Activated CD4-positive, alpha-beta T cell treated with anti-CD3 and anti-CD28 coated beads, Interleukin-2, amount 50 U/mL, for 24 hours (primary cell): Measurements from ENCODE around the gene OSBPL2.

Experiments
- DNase-seq, 2 donors: peaks; one replicate each; pipeline ENCODE4 v3.0.0-alpha.2; 2020; ENCODE audit warnings: low read depth in 1 of 2, low spot score in 1 of 2

The OSBPL2 gene

DNA sequence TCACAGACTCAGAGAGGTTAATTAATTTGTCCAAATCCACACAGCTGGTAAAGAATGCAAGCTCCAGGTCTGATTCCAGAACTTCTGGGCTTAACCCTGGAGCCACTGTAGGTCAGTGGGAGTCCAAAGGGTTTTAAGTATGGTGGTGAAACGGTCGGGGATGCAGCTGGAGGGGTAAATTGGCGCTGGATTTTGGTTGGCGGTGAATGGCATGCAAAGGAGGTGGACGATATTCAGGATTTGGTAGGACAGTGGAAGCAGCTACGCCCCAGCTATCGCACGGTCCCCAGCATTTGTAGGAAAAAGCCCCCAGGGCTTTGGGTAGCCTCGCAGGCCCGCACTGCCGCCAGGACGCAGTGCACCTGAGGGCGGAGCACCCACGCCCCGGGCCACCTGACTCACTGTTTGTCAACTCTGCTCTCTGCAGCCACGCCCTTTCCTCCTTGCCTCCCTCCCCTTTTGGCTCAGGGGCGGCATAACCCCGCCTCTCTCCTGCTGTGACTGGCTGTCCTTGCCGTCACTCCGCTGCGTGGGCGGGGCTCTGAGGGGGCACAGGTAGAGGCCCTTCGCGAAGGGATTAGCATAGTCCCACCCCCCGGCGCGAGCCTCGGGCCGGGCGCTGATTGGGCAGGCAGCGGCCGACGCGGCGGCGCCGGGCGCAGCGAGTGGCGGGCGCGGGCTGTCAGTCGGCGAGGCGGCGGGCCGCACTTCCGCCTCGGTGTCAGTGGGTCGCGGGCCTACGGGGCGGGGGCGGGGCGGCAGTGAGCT, at the start of gene OSBPL2:
Gene OSBPL2, plus strand, starts transcription at position 721 of the 768 bp plus-strand sequence. CDS start 17,664 bp downstream, outside the sequence.
- peak; percentile 100 for DNase-seq

DNA sequence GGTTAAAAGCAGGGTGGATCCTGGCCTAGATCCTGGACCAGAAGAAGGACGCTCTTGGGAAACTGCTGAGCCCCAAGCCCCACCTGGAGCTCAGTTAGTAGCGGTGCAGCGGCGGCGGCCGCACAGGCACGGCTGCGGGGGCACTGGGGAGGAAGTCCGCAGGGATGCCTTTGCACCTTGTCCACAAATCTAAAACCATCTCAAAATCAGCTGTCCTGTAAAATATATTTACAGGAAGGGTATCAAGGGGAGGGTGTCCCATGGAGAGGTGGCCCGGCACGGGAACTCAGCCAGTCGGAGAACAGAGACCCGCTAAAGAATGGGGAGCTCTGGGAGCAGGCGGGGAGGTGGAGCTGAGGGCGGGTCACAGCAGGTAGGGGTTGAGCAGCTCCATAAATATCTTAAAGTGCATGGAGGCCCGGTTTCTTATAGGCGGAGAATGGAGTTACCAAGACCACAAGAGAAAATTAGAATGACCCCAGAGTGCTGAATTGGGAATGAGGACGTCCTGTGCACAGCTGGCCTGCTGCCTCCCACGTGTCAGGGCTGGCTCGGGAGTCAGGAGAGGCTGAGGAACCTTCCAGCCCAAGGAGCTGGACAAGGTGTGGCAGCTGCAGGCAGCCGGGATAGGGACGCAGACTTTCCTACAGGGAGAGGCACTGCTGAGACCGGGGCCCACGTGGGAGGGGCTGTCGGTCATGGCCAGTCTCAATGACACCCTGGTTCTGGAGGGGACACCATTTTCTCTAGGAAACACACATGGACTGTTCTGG, 47.5 kb upstream of the OSBPL2 start:
- no peak for DNase-seq

DNA sequence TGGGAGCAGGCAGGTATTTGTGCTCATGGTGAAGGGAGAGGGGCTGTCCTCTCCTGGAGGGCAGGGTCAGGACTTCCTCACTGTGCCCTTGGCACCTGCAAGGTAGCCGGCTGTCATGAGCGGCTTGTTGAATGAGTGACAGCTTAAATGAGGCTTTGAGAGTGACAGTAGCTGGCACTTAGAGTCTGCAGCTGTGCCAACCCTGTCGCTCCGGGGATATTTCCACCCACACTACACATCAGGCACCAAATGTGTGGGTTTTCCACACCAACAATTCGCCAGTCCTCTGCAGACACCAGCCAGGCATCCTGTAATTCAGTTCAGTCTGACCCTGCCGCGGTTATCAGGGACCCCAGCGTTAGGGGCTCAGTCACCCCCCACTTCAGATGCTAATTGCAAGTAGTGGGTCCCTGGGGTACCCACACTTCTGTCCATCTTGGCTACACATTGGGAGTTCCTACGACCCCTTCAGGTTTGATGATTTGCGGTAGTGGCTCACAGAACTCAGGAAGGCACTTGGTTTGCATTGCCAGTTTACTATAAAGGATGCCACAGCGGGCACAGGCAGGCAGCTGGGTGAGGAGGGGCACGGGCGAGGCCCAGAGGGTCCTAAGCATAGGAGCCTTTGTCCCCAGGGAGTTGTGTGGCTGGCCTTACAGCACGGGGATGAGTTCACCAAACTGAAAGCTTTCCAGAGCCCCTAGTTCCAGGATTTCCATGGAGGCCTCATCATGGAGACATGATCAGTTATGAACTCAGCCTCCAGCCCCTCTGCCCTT, 46.4 kb upstream of the OSBPL2 start:
- DNase-seq, result no peak

DNA sequence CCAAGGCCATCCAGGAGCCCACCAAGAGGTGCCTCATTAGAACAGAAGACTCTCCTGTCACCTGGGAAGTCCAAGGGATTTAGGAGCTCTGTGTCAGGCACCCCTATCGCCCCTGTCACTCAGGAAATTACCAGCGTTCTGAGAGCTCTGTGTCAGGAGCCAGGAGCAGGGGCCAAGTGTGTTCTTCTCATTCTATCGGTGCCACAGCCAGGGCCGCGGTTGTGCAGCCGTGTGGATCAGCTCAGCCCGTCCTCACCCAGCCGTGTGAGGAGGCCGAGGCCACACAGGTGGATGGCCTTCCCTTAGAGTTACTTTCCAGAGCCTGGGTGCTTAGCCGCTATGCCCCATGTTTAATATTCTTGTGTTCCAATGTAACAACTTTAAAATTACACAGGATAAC, 45.7 kb upstream of the OSBPL2 start:
- no peak for DNase-seq

DNA sequence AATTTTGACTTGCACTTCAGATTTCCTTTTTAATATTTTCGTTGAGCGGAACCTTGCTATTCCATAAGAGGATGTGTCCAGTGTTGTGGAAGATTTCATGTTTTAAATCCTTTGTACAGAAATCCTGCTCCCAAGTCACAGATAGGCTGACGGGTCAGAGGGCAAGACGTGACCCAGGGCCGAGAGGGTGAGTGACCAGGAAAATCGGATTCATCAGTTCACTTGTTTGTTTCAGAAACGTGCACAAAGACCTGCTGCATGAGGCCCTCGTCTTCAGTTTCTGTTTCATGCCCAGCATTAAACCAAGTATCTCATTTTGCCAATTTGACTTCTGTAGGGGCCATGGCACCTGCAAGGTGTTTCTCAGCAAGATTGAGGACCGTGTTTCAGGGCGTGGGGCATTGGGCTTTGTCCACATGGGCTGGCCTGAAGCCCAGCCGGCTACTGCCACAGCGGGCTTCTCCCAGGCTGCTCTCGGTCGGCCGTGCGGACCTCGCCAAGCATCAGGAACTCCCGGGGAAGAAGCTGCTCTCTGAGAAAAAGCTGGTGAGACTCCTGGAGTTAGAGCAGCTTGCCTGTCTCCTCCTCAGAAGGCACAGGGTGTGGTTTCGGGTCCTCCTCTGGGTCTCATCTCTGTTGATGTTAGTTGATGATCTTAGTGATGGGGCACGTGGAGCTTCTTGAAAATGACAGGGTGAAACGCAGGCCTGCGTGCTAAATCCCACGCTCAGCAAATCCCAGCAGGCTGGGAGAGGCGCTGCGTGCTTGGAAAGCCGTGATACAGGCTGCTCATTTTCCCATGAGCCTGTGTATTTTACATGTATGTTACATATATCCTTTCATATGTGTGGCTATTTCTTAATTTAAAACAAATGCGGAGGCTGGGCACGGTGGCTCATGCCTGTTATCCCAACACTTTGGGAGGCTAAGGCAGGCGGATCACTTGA, 45.0 kb upstream of the OSBPL2 start:
- no peak for DNase-seq

DNA sequence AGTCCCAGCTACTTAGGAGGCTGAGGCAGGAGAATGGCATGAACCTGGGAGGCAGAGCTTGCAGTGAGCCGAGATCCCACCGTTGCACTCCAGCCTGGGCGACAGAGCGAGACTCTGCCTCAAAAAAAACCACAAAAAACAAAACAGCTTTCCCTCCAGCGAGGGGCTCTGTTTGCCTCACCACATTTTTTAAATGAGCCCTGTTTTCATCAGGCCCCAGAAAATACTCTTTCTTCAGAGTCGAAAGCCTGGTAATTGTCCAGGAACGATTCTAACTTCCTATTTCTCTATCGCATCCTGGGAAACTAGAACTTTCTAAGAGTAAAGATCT, 43.3 kb upstream of the OSBPL2 start:
- no peak for DNase-seq

DNA sequence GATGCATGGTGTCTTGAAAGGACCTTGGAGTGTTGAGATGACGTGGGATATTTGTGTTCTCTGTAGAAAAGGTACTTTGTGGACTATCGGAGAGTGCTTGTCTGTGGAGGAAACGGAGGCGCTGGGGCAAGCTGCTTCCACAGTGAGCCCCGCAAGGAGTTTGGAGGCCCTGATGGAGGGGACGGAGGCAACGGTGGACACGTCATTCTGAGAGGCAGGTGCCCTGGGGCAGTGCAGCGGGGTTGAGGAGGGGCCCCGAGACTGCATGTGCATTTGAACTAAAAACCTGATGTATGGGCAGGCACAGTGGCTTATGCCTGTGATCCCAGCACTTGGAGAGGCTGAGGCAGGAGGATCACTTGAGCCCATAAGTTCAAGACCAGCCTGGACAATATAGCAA, 42.6 kb upstream of the OSBPL2 start:
- DNase-seq, result no peak

DNA sequence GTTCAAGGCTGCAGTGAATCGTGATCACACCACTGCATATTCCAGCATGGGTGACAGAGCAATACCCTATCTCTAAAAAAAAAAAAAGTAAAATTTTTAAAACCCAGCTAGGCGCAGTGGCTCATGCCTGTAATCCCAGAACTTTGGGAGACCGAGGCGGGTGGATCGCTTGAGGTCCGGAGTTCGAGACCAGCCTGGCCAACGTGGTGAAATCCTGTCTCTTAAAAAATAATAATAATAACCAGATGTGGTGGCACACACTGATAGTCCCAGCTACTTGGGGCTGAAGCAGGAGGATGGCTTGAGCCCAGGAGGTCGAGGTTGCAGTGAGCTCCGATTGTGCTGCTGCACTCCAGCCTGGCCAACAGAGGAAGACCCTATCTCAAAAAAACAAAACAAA, 42.0 kb upstream of the OSBPL2 start:
- DNase-seq, result no peak

DNA sequence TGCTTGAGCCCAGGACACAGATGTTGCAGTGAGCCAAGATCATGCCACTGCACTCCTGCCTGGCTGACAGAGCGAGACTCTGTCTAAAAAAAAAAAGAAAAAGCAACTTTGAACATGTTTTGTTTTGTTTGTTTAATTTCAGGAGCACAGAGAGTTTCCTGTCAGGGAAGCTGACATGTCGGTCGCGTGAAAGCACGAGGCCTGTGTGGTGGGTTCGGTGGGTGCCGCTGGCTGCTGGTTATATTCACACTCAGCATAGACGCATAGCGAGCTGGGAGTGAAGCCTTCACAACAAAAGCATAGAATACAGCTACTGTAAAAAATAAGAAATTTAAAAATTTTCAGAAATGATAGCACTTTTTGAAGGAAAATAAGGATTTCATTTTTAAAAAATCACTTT, 41.0 kb upstream of the OSBPL2 start:
- no peak for DNase-seq

DNA sequence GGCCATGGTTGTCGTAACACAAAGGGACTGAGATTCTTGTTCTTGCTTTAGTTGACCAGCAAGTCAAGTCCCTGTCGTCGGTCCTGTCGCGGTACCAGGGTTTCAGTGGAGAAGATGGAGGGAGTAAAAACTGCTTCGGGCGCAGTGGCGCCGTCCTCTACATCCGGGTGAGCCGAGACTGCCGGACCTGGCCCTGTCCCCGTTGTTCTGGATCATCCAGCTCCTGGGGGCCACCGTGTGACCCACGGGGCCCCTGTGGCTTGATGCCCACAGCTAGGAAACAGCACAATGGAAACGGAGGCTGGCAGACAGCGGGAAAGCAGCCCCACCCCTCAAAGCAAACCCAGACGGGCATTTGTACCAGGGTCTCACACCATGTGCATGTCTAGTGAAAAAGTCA, 40.5 kb upstream of the OSBPL2 start:
- no peak for DNase-seq

DNA sequence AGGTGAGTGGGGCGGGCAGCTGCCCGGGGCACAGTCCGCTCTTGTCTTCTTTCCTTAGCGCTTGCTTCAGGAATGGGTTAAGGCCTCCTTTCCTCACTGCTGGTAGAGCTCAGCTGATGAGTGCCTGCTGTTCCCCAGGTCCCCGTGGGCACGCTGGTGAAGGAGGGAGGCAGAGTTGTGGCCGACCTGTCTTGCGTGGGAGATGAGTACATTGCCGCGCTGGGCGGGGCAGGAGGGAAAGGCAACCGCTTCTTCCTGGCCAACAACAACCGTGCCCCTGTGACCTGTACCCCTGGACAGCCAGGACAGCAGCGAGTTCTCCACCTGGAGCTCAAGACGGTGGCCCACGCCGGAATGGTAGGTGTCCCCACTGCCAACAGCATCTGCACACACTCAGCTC, 39.8 kb upstream of the OSBPL2 start:
- DNase-seq, result no peak

DNA sequence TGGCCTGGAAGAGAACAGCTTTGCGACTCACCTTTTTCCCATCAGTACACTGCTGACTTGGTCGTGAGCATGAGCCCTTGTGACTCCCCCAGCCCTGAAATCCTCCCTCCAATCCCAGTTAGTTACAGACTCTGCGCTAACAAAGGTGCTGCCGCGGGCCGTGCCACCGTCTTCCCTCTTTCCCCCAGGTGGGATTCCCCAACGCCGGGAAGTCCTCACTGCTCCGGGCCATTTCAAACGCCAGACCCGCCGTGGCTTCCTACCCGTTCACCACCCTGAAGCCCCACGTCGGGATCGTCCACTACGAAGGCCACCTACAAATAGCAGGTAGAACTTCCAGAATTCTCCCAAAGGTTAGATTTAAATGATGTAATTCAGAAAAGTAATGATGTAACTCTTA, 39.4 kb upstream of the OSBPL2 start:
- no peak for DNase-seq

DNA sequence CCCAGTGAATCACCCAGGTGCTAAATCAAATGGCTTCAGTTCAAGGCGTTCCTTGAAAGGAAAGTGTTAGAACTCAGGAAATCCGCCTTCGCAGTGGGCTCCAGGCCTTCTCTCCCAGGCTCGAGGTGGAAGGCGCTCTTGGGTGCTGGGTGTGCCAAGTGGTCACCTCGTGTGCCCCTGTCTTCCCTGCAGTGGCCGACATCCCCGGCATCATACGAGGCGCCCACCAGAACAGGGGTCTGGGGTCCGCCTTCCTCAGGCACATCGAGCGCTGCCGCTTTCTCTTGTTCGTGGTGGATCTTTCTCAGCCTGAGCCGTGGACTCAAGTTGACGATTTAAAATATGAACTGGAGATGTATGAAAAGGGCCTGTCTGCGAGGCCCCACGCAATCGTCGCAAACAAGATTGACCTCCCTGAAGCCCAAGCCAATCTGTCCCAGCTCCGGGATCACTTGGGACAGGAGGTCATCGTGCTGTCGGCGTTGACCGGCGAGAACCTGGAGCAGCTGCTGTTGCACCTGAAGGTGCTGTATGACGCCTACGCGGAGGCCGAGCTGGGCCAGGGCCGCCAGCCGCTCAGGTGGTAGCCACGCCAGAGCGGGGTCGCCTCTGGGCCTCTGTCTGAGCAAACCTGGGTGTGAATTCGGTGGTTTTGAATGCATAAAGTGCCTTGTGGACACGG, 37.7 kb upstream of the OSBPL2 start:
- DNase-seq, result no peak

DNA sequence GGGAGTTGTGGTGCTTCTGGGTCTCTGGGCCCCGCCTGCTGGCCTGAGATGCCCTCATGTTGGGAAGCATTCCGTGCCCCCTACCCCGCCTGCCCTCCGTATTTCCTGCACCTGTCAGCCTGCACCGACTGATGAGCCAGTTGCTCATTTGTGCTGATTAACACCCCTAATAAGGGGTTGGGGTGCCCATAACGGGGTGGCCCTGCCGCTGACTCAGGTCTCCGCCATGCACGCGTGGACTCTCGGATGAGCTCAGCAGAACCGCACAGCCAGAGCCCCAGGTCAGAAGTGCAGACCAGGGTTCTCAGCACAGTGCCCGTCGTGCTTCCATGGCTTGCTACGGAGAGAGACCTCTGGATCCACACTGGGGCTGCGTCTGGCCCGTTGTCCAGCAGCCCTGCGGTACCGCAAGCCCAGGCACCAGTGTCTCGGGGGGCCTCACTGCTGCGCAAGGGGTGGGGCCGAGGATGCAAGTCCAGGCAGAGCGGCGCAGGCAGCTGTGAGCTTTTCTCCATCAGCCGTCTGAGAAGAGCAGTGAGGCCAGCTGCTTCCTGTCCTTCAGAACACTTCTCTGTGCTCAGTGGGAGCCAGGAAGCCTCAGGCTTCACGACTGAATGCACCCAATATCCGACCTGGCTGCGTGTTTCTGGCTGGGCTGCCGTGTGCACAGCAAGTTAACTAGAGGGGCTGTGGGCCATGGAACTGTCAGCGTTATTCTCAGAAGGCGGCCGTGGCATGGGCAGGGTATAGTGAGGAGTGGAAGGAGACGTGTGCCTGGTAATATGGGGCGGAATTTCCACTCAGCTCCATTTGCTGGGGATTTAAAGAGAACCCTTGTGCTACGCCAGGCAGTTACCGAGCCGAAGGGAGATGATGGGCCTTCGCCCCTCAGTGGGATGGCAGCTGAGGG, 36.9 kb upstream of the OSBPL2 start:
- DNase-seq, result no peak

DNA sequence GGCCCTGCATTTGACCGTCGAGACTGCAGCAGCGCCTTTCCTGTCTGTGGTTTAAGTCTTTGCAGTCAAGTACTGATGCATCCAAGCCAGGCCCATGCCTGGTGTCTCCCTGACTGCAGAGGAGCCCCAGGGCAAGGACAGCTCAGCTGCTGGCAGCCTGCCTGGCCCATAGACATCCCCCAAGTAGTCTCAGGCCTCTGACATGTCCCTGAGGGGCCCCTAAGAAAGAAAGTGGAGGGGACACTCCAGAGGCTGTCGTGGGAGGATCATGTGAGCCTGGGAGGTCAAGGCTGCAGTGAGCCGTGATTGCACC, 36.3 kb upstream of the OSBPL2 start:
- no peak for DNase-seq

DNA sequence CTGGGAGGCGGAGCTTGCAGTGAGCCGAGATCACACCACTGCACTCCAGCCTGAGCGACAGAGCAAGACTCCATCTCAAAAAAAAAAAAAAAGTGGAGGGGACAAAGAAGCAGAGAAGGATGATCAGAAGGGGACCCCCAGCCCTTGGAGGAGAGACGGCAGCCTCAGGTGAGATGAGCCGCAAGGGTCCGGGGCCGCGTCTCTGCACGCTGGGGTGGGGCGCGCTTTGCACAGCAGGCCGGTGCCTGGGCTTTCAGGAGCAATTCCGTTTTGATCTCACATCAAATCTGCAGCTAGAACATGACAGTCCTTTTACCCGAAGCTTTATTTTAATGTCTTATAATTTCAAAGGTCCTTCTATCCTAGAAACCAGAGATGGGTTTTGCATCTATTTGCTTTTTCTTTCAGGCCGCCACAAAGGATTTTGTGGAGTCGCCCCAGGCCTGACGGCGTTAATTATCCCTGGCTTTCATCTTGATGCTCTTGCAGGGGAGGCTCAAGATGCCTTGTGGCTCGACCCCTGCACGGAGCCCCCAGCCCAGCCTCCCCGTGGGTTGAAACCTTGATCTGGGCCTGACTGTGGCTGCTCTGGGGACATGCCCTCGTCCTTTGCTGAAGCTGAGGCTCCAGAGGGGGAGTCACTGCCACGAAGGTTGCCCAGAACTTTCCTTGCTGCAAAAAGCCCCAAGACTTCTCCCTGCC, 35.5 kb upstream of the OSBPL2 start:
- DNase-seq, result no peak

DNA sequence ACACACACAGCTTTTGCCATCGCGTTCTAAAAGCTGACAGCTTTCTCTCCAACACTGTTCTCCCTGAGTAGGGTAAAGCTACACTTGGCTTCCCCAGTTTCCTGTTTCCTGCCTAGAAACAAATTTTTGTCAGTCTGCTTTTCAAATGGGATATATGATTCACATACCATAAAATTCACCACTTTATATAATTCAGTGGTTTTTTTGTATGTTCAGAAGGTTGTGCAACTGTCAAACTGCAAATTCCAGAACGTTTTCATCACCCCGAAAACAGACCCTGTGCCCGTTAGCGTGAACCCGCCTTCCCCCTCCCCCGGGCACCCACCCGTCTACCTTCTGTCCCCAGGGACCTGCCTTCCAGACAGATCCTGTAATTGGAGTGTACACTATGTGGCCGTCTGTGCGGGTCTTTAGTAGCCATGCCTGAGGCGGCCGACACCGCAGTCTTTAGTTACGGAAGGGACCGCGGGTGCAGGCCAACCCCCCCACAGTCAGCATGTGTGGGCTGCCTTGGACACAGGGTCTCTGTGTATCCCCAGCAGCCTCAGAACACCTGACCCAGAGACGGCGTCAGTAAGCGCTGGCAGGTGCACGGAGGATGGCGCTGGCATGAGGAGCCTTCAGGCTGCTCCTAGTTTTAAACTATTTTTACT, 34.8 kb upstream of the OSBPL2 start:
- no peak for DNase-seq

DNA sequence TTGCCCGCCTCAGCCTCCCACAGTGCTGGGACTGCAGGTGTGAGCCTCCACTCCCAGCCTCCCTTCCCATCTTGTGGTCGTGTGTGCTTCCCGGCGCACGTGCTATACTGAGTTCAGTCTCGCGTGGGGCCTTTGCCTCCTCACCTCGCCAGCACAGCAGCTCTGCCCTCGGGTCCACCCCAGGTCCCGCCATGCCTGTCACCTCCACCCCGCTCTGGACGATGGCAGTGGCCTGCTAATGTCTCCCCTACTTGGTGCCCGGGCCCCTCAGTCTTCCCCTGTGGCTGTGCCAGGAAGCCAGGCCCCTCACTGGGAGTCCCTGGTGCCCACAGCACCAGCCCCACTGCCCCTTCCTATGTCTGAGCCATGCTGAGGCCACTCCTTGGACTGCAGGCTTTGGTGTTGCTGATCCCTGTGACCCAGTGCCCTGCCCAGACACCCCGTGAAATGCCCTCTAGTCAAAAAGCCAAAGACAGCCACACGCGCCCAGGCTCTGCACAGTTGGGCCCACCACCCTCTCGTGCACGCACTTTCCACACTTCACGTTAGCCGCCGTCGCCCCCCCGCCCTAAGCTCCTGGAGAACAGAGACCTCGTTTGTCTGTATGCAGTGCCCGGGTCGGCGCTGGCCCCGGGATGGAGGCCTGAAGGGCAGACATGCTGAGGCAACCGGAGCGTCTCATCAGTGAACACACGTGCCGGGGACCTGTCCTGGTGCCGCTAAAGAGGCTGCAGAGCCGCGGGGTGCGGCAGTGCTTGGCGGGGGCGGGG, 32.5 kb upstream of the OSBPL2 start:
- no peak for DNase-seq
